WI38 (cell line): Measurements from ENCODE around the gene PRDM16.

ENCODE experiments used
- H3K4me3 ChIP-seq: 2 replicates; pipeline ENCODE4 v1.5.1; 2011; ENCODE audit warnings: low read depth, mild to moderate bottlenecking, control low read depth, low read length
- TF ChIP-seq, protein P1 (sequence below): IDR thresholded peaks from 2 replicates; pipeline ENCODE4 v1.5.1; 2012; ENCODE audit warnings: low read depth, mild to moderate bottlenecking, control low read depth, low read length

Gene PRDM16

DNA sequence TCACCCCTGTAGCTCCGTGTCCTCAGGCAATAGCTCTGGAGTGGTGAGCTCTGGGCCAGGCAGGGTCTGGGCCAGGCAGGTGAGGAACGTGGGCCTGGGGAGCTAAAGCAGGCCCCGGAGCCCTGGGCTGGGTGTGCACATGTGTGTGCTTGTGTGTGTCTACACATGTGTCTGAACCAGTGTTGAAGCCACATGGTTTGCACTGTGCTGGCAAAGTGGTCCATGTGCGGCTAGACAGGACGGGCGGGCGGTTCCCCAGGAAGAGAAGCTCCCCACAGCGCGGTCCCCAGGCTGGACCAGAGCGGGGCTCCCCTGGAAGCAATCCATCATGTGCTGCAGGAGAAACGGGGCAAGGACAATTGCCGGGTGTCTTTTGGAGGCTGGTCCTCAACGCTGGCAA is 84.2 kb downstream of the PRDM16 start:
- TF ChIP-seq, protein P1, sequence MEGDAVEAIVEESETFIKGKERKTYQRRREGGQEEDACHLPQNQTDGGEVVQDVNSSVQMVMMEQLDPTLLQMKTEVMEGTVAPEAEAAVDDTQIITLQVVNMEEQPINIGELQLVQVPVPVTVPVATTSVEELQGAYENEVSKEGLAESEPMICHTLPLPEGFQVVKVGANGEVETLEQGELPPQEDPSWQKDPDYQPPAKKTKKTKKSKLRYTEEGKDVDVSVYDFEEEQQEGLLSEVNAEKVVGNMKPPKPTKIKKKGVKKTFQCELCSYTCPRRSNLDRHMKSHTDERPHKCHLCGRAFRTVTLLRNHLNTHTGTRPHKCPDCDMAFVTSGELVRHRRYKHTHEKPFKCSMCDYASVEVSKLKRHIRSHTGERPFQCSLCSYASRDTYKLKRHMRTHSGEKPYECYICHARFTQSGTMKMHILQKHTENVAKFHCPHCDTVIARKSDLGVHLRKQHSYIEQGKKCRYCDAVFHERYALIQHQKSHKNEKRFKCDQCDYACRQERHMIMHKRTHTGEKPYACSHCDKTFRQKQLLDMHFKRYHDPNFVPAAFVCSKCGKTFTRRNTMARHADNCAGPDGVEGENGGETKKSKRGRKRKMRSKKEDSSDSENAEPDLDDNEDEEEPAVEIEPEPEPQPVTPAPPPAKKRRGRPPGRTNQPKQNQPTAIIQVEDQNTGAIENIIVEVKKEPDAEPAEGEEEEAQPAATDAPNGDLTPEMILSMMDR, result no peak

DNA sequence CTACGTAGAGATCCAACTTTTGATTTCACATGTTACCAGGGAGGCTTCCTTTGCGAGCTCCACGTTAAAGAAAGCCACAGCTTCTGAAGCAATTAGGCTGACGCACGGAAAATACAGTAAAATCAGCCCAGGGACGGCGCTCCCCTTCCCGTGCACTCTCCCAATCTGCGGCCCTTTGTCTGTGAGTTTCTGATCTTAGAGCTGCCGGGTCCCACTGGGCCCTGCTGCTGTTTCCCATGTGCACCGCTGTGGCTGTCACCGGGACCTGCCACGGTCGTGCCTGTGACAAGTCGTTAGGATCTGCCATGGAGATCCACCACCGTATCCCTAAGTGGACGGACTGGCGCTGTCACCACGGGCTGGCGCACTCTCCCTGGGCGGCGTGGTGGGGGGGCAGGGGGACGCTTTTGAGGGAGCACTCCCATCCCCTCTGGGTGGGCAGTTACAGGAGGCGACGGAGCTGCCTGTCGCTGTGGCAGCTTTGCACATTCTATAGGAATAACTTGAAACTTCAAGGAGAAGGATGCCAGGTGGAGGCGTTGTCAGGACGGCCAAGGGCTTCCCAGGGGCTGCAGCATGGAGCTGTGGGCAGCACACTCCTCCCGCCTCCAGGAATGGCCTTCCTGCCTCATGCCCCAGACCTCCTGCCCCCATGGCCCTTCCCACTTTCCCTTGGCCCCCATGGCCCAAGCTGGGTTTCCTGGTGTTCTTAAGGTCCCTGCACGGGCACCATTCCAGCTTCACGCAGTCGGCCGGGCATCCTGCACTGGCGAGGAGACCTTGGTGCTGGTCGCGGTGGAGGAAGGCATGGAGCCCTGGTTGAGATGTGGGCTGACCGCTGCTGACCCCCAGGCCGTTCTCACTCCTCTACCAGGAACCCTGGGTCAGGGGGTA is 85.1 kb downstream of the PRDM16 start:
- TF ChIP-seq, protein P1, result no peak
- no peak overlapping the region for H3K4me3 ChIP-seq

More for the DNA sequence above, 84.2 kb downstream of the PRDM16 start:
- H3K4me3 ChIP-seq, result no peak overlapping the region

DNA sequence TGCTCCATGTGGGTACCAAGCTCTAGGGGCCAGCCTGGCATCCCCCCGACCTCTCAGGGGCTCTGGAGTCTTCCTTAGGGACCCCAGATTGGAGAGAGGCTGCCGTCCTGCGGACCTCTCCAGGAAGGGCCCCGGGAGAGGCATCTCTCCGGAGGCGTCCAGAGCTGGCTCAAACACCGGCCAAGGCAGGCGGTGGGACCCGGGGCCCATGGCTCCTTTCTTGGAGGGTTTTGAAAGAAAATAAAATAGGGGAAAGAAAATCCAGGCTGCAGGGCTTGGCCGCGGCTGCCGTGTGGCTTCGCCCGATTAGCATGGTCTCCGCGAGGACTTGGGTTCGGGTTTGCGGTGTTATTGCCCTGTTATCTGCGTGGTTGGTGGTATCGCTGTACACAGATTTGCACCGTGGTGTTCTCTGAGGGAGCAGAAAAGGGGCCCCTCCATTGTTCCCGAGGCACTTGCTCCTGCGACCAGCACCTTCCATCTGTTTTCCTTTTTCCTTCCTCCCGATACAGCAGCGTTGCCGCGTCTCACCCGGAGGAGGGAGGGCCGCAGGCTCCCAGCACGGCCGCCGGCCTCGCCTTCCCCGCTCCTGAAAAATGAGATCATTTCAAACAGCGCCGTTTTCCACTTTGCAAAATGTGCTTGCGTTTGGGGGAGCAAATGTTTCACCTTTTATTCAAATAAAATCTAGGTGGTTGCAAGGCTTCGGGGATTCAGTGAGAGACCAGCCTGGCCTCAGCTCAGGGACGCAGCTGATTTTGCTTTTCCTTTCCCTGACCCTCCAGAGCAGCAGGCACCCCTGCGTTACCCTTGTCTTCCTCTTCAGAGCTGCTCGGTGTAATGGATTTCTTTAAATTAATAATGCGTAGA is 86.3 kb downstream of the PRDM16 start:
- H3K4me3 ChIP-seq, result no peak overlapping the region
- TF ChIP-seq, protein P1, result no peak

DNA sequence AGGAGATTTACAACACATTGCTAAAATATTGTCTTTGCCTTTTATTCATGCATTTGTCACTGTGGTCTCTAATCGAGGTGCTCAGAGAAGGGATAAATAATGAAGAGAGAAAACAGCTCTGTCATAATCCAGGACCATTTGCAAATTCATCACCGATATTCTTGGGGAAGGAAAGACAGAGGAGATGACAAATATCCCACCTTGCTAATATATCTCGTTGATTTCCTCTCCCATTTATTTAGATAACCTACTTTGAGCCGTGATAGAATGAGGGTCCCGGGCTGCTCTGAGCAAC is 86.9 kb downstream of the PRDM16 start:
- H3K4me3 ChIP-seq, result no peak overlapping the region
- TF ChIP-seq, protein P1, result no peak

DNA sequence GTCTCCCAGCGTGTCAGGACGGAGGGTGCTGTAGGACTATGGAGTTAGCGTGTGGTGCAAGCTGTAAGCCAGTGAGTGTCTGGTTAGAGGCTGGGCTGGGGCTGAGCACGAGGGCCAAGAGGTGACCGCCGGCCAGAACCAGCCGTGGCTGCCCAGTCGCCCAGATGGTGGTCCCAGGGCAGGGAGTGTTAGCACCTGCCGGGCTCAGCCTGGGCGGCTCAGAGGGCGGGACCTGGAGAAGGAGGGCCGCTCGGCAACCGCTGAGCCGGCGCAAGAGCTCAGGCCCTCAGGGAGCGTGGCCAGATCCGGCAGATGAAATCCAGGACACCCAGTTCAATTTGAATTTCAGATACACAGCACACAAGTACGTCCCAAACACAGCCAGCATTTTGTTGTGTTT is 87.9 kb downstream of the PRDM16 start:
- H3K4me3 ChIP-seq, result no peak overlapping the region
- TF ChIP-seq, protein P1, result no peak

DNA sequence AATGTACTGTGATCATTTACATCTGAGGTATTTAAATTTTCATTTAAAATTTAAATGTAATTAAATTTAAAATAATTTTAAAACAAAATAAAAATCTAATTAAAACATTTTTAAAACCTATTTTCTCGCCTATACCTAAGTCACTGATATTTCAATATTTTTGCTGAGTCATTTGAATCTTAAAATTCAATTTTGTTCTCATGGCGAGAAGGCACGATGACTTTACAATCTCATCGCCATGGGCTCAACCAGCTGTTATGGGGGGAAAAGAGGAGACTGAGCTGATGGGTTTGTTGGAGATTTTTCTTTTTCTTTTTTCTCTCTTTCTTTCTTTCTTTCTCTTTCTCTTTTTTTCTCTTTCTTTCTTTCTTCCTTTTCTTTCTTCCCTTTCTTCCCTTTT is 89.3 kb downstream of the PRDM16 start:
- no peak overlapping the region for H3K4me3 ChIP-seq
- TF ChIP-seq, protein P1, result no peak

DNA sequence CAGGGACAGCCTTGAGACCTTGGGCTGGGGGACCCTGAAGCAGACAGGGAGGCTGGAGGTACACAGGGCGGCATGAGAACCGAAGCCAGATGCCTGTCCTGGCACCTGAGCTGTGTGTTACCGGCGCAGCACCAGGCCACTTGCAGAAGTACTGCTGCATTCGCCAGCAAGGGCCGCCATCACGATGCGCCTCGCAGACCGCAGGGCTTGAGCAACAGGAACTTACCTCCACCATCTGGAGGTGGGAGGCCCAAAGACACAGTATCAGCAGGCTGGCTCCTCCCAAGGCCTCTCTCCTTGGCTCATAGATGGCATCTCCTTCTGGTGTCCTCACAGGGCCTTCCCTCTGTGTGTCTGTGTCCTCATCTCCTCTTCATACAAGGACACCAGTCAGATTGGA is 90.1 kb downstream of the PRDM16 start:
- no peak overlapping the region for H3K4me3 ChIP-seq
- TF ChIP-seq, protein P1, result no peak
